ENCODE data around the gene ETV5.

DNA sequence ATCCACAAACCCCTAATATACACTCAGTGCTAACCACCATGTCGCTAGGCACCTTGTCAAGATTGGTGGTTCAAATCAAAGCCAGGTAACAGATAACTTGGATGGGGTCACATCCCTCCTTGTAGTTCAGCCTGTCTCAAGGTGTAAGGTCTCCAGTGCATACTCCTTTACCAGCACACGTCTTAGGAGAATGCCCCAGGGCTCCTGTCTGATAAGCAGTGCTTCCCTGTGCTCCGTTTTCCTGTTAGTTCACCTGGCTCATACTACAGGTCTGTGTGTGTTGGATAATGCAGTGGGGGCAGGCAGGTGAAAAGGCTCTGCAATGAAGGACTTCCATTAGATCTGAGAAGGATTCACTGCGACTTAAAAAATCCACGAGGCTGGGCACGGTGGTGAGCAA, 50.7 kb downstream of the ETV5 start:
- no peak for TF ChIP-seq POLR2A (IDR thresholded peaks at IDR 0.05)
- TF ChIP-seq, protein P1, sequence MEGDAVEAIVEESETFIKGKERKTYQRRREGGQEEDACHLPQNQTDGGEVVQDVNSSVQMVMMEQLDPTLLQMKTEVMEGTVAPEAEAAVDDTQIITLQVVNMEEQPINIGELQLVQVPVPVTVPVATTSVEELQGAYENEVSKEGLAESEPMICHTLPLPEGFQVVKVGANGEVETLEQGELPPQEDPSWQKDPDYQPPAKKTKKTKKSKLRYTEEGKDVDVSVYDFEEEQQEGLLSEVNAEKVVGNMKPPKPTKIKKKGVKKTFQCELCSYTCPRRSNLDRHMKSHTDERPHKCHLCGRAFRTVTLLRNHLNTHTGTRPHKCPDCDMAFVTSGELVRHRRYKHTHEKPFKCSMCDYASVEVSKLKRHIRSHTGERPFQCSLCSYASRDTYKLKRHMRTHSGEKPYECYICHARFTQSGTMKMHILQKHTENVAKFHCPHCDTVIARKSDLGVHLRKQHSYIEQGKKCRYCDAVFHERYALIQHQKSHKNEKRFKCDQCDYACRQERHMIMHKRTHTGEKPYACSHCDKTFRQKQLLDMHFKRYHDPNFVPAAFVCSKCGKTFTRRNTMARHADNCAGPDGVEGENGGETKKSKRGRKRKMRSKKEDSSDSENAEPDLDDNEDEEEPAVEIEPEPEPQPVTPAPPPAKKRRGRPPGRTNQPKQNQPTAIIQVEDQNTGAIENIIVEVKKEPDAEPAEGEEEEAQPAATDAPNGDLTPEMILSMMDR (IDR thresholded peaks at IDR 0.05 in 4 of 5, conservative IDR thresholded peaks at IDR 0.05 in 1 of 5) = no peak
